Medulla oblongata (tissue), 1 donor: ENCODE results near the gene AKAP6.
A peak's percentile ranks its signal among the peaks of the same experiment; 100 is the strongest.

Experiments used
- DNase-seq: peaks from one replicate; pipeline ENCODE4 v3.0.0-alpha.2; 2015; ENCODE audit errors: extremely low spot score

Gene AKAP6

DNA sequence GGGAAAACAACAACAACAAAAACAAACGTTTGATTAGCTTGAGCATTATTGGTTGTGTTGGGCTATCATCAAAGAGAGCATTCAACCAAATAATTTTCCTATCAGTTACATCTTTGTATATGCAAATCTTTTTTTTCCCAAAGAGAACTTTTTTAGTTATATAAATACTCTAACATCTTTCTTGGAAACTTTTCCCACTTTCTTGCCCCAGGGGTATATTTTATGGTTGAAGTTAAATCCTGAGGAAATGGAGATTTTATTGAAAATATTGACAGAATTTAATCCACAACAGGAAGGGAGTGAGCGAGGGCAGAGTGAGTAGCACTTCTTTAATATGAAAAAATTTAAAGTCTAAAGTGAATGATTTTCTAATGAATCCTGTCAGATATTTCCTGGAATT is 488.7 kb downstream of the AKAP6 start:
- no peak for DNase-seq

DNA sequence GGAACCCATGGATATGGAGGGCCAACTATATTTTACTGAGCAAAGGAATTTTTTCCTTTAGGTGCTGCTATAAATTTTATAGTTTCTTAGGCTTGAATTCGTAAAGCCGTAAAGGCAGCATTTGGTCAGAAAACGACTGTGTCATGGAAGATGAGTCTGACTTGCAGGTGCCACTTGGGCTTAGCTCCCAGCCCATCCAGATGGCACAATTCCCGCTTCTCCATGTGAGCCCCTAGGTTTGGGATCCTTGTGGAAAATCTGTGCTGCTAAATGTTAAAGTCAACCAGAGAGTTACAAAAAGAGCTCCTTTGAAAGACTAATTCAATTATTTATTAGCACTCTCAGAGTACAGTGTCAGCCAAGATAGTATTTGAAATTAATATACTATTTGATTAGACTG is 489.5 kb downstream of the AKAP6 start:
- peak; percentile 18 for DNase-seq

DNA sequence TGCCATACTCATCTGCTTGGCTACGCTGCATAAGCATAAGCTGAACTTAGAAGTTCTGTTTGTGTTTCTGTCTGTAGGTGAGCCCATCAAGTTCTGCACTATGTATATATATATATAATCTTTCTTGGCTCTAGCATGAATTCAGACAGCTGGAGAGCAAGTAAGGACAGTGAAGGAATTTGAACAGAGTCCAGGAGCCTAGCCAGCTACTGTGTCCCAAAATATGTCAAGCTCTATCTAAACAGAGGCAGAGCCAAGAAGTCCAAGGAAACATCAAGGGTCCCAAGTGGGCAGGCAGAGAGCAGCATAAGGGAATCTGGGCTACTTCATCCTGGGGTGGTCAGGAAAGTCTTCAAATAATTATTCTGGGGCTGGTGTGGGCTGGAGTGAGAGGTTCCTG is 491.1 kb downstream of the AKAP6 start:
- no peak for DNase-seq

DNA sequence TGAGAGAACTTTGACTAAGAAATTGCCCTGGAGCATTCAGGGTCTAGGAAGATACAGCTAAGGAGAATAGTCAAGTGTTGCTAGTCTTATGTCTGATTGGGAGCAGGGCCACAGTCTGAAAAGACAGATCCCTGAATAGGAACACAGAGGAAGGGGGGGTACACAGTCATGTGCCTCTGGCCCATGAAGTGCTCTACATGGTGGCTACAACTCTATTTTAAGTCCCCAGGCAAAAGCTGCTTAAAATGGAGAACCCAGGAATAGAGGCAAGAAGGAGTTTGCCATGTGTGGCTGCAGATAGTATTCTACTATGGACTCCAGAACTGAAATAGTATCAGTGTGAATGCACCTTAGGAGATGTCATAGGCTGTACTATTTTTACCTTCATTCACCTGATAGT is 491.6 kb downstream of the AKAP6 start:
- DNase-seq: no peak

DNA sequence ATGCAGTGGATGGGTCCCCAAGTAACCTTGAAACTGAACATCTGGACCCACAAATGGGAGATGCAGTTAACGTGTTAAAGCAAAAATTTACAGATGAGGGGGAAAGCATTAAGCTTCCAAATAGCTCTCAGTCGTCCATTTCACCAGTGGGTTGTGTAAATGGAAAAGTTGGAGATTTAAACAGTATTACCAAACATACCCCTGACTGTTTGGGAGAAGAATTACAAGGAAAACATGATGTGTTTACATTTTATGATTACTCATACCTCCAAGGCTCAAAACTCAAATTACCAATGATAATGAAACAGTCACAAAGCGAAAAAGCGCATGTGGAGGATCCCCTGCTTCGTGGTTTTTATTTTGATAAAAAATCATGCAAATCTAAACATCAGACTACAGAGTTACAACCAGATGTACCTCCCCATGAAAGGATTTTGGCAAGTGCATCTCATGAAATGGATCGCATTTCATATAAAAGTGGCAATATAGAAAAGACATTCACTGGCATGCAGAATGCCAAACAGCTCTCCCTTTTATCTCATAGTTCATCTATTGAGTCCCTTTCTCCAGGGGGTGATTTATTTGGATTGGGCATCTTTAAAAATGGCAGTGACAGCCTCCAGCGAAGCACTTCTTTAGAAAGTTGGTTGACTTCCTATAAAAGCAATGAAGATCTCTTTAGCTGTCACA is 493.0 kb downstream of the AKAP6 start:
- no peak for DNase-seq

DNA sequence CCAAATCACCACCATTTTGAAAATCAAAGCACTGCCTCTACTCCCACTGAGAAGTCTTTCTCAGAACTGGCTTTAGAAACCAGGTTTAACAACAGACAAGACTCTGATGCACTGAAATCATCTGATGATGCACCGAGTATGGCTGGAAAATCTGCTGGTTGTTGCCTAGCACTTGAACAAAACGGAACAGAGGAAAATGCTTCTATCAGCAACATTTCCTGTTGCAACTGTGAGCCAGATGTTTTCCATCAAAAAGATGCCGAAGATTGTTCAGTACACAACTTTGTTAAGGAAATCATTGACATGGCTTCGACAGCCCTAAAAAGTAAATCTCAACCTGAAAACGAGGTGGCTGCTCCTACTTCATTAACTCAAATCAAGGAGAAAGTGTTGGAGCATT is 494.6 kb downstream of the AKAP6 start:
- DNase-seq: no peak

DNA sequence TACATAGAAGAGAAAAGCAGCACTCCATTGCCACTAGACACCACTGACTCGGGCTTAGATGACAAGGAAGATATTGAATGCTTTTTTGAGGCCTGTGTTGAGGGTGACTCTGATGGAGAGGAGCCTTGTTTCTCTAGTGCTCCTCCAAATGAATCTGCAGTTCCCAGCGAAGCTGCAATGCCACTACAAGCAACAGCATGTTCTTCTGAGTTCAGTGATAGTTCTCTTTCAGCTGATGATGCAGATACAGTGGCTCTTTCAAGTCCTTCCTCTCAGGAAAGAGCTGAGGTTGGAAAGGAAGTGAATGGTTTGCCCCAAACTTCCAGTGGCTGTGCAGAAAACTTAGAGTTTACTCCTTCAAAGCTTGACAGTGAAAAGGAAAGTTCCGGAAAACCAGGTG is 495.1 kb downstream of the AKAP6 start:
- DNase-seq: peak; percentile 28

DNA sequence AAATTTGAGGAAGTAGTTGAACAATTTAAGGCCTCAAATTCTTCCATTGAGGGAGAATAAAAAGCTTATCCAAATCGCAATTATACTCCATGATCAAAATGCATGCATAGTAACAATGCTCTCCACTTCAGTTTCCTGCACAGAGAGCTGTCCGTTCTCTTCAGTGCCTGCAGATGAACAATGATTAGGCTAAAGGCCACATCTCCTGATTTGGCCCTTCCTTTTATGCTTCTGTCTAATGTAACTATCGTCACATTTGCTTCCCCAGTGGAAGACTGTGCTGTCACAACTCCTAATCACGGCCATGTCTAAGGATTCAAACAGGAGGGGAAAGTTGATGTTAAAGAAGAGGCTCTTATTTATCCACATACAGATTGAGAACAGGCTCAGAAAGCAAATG is 496.0 kb downstream of the AKAP6 start:
- peak; percentile 62 for DNase-seq

DNA sequence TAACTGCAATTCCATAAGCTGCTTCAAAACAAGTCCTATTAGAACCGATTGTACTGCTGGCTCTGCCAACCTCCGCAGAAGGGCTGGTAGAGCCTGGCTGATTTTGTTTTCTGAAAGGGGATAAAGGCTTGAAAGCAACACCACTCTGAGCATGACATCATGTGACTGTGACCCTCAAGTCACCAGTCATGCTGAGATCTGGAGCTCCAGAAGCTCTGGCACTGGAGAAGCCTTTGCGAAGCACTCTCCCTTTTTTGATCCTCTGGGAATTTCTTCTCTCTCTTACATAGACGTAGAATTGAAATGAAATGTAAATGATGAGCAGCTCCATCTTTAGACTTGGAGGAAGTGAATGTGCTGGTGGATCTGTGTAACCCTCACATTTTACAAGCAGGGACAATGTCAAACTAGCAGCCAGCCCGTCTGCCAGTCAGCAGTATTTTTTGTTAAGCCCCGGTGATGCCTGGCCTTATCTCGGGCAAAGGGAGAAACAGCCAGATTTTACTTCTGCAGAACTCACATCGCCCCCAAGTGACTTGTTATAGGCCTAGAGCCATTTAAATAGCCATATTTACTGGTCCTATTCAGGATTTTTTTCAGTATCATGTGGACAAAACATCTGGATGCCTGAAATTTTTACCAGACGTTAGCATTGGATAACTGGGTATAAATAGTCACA is 497.4 kb downstream of the AKAP6 start:
- DNase-seq: peak; percentile 83

DNA sequence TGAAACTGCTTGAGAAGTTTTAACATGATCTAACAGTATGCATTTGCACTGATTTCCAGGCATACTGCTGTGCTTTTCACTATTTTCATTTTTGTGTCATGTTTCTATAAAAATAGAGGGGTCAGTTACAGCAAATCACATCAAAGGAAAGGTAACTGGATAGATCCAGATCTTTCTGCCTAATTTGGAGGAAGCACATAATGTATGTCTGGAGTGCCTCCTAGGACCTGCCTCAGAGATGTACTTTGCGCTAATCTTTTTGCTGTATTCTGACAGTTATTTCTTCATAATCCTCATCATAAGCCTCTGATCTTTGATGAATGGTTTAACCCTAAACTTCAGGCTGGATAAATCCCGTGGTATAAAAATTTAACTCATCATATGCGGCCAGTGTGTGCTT is 498.4 kb downstream of the AKAP6 start:
- no peak for DNase-seq

DNA sequence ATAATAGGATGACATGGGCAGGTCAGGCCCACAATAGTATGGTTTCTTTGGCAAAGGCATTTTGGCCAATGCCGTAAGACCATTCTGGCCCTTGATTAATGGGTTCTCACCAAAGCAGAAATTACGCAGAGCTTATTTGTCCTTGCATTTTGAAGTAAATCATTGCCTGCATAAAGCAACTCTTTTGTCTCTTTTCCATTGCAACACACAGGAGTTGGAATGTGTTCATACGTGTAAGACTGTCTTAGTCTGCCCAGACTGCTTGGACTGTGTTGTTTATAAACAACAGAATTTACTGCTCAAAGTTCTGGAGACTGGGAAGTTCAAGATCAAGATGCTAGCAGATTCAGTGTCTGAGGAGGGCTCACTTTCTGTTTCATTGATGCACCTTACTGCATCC is 506.8 kb downstream of the AKAP6 start:
- DNase-seq: no peak

DNA sequence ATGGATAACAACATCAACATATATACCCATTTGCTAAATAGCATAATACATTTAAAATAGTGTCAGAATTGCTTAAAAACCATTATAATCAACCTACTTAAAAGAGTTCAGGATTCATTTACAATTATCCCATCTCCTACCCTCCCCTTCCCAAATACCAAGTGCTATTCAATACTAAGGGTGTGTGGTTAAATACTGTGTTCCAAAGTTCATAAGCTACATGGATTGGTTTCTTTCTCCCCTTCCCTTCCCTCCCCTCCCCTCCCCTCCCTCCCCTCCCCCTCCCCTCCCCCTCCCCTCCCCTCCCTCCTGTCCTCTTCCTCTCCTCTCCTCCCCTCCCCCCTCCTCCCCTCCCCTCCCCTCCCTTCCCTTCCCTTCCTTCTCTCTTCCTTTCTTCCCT is 512.6 kb downstream of the AKAP6 start:
- DNase-seq: no peak

DNA sequence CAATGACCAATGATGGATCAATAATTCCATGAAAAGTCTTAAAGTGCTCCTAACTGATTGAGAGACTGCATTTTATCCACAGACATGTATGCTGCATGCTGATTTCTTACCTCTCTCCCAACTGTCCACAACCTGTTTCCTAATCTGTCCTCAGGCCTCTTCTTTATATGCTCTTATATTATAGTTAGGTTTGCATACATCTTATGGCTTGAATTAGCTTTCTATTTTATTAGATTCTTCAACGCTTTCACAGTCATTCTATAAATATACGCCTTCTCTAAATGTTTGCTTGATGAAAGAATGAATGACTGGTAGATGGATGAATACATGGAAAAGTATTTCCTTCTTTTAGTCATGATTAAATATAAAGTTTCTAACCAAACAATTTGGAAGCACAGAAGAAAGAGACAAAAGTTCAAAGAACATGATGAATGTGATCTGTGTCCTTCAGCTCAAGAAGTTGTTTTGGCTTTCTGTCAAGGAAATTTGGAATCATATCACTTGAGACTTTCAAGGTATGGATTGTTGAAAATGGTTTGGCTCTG is 517.8 kb downstream of the AKAP6 start:
- DNase-seq: no peak

DNA sequence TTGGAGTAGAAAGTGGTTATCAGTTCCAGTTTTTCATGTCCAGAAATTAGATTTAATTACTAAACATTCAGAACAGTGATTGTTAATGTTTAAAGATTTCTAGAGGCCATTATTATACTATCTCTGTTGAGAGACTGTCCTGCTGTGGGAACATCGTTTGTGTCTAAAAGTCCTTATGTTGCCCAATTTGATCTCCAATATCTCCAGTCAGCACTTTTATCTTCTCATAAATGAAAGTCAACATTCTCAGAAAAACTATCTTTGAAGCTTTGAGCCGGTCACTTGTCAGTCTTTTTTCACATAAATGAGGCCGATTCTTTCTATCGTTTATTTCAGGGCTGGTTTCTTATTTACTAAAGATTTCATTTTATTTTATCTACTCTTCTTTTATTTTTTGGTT is 518.8 kb downstream of the AKAP6 start:
- DNase-seq: no peak

DNA sequence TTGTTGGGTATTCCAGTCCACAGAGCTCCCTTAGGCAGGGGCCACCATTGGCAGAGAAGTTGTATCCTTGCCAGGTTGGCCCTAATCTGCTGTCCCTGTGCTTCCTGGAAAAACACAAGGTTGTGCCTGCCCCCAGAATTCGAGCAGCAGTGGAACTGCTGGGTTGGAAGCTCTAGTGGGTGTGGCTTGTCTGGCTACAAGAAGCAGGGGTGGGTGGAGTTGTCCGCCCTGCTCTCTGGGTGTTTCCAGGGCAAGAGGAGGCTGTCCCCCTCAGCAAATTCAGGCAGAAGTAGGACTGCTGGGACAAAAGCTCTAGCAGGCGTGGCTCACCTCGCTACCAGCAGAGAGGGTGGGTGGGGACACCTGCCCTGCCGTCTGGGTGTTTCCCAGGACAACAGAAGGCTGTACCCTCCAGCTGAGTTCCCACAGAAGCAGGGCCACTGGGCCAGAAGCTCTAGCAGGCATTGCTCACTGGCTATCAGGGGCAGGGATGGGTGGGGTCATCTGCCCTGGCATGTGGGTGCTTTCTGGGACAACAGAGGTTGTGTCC is 536.8 kb downstream of the AKAP6 start:
- peak; percentile 4 for DNase-seq

DNA sequence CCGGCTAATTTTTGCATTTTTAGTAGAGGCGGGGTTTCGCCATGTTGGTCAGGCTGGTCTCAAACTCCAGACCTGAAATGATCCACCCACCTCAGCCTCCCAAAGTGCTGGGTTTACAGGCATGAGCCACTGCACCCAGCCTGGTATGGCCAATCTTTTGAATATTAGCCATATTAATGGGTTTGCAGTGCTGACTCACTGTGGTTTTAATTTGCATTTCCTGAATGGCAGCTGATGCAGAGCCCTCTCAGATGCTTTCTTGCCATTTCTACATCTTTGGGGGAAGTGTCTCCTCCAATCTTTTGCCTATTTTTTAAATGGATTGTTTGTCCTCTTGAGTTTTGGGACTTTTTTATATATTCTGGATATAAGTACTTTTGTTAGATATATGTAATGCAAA is 554.1 kb downstream of the AKAP6 start:
- no peak for DNase-seq
